Mesothelial cell of epicardium (in vitro differentiated cells): Measurements from ENCODE around the gene SGSM2. TPM values are rescaled to one million over a fixed set of nuclear protein-coding genes. Genes with fewer than 3 reads are reported as not detected.
A peak's percentile ranks its signal among the peaks of the same experiment; 100 is the strongest.

Experiments used
- DNase-seq, 2 experiments: peaks; one replicate each; pipeline ENCODE4 v3.0.0; 2021; ENCODE audit warnings: low spot score in 2 of 2; ENCODE audit not compliant: unreplicated experiment in 2 of 2
- H3K27ac Mint-ChIP-seq: 2 replicates; pipeline ENCODE4 v1.8.0; 2021; ENCODE audit warnings: mixed read lengths
- H3K27me3 Mint-ChIP-seq: 2 replicates; pipeline ENCODE4 v1.8.0; 2021; ENCODE audit warnings: low read depth, mixed read lengths
- H3K36me3 Mint-ChIP-seq: 2 replicates; pipeline ENCODE4 v1.8.0; 2021; ENCODE audit warnings: mixed read lengths
- H3K4me1 Mint-ChIP-seq: 2 replicates; pipeline ENCODE4 v1.8.0; 2021; ENCODE audit warnings: mixed read lengths
- H3K4me3 Mint-ChIP-seq: 2 replicates; pipeline ENCODE4 v1.8.0; 2021; ENCODE audit warnings: mild to moderate bottlenecking, moderate library complexity, mixed read lengths
- H3K9me3 Mint-ChIP-seq: 2 replicates; pipeline ENCODE4 v1.8.0; 2021; ENCODE audit warnings: mixed read lengths
- CTCF ChIP-seq: fragments of 200-600 bp; sonication (generic); IDR thresholded peaks from one replicate; pipeline ENCODE4 v1.5.0; 2021; ENCODE audit warnings: antibody characterized with exemption; ENCODE audit not compliant: unreplicated experiment
- total RNA-seq: library from RNA; stranded (reverse); gene quantifications from 3 replicates; pipeline ENCODE4 v1.2.1, GENCODE V29; 2021

The SGSM2 gene
- total RNA-seq, 1 donor from 2014 or later, result 79.2 TPM

- H3K4me1 Mint-ChIP-seq, result no peaks in the 10 kb centered on the region
- peaks cover 40% of the 10 kb centered on the region for H3K36me3 Mint-ChIP-seq
- no peak overlapping the region for H3K27ac Mint-ChIP-seq
- no peak overlapping the region for H3K4me3 Mint-ChIP-seq
- DNase-seq, result no peak
- TF ChIP-seq CTCF, result no peak
- H3K27me3 Mint-ChIP-seq, result no peaks in the 10 kb centered on the region
- no peaks in the 10 kb centered on the region for H3K9me3 Mint-ChIP-seq
These were observed 13.5 kb upstream of the SGSM2 start for GRCh38 chr17:2323629-2324314.

GRCh38 chr17:2331303-2331702 lies 6.0 kb upstream of the SGSM2 start:
- no peak for DNase-seq
- no peaks in the 10 kb centered on the region for H3K27me3 Mint-ChIP-seq
- no peak overlapping the region for H3K4me3 Mint-ChIP-seq
- peaks cover 16% of the 10 kb centered on the region for H3K4me1 Mint-ChIP-seq
- no peak overlapping the region for H3K27ac Mint-ChIP-seq
- H3K36me3 Mint-ChIP-seq, result peaks cover 24% of the 10 kb centered on the region
- no peak for TF ChIP-seq CTCF
- H3K9me3 Mint-ChIP-seq, result no peaks in the 10 kb centered on the region

- H3K4me1 Mint-ChIP-seq, result peaks cover 25% of the 10 kb centered on the region
- H3K4me3 Mint-ChIP-seq, result peak overlapping the region; percentile 100
- no peaks in the 10 kb centered on the region for H3K27me3 Mint-ChIP-seq
- no peak for TF ChIP-seq CTCF
- peak overlapping the region; percentile 99 for H3K27ac Mint-ChIP-seq
- no peak for DNase-seq
- no peaks in the 10 kb centered on the region for H3K9me3 Mint-ChIP-seq
- peaks cover 7% of the 10 kb centered on the region for H3K36me3 Mint-ChIP-seq
These were observed 1.5 kb upstream of the SGSM2 start for GRCh38 chr17:2335726-2336214.

GRCh38 chr17:2336215-2336851 lies 968 bp upstream of the SGSM2 start, which contains the start of gene TSR1:
TSR1 (minus strand) TSS chr17:2336457; CDS start chr17:2336427, 30 bp downstream.
- no peak for TF ChIP-seq CTCF
- H3K4me3 Mint-ChIP-seq, result peak within 1 kb of the TSS; percentile 100
- peak within 1 kb of the TSS; percentile 99 for H3K27ac Mint-ChIP-seq
- no peaks in the 10 kb centered on the region for H3K27me3 Mint-ChIP-seq
- H3K9me3 Mint-ChIP-seq, result no peaks in the 10 kb centered on the region
- peak; percentile 86 to 91 for DNase-seq
- H3K4me1 Mint-ChIP-seq, result peaks cover 25% of the 10 kb centered on the region
- peaks cover 7% of the 10 kb centered on the region for H3K36me3 Mint-ChIP-seq

GRCh38 chr17:2337544-2338314 lies 428 bp downstream of the SGSM2 start:
- Mint-ChIP-seq H3K4me3 (peak overlapping the region; percentile 100), H3K4me1 (peaks cover 25% of the 10 kb centered on the region), H3K36me3 (peaks cover 10% of the 10 kb centered on the region), H3K27ac (peak overlapping the region; percentile 71), H3K9me3 (no peaks in the 10 kb centered on the region), H3K27me3 (no peaks in the 10 kb centered on the region)
- TF ChIP-seq CTCF, result no peak
- peak; percentile 45 to 69 for DNase-seq
